ENCODE measurements around the gene SLC25A47.

DNA sequence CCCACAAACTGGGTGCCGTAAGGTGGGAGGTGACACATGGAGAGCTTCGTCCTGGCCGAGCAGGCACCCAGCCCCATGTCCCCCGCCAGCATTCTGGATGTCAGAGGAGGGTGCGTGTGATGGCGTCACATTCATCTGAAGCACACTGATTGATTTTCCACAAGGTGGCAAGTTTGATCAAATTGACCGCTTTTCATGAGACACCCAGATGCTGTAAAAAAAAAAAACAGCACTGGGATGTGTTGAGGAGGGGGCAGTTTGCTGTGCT lies 41.1 kb upstream of the SLC25A47 start:
- TF ChIP-seq, protein P1, sequence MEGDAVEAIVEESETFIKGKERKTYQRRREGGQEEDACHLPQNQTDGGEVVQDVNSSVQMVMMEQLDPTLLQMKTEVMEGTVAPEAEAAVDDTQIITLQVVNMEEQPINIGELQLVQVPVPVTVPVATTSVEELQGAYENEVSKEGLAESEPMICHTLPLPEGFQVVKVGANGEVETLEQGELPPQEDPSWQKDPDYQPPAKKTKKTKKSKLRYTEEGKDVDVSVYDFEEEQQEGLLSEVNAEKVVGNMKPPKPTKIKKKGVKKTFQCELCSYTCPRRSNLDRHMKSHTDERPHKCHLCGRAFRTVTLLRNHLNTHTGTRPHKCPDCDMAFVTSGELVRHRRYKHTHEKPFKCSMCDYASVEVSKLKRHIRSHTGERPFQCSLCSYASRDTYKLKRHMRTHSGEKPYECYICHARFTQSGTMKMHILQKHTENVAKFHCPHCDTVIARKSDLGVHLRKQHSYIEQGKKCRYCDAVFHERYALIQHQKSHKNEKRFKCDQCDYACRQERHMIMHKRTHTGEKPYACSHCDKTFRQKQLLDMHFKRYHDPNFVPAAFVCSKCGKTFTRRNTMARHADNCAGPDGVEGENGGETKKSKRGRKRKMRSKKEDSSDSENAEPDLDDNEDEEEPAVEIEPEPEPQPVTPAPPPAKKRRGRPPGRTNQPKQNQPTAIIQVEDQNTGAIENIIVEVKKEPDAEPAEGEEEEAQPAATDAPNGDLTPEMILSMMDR (IDR thresholded peaks at IDR 0.05), result no peak
- TF ChIP-seq EP300 (IDR thresholded peaks at IDR 0.05) (no peak), POLR2A (IDR thresholded peaks at IDR 0.05) (no peak), POLR2AphosphoS5 (IDR thresholded peaks at IDR 0.05) (no peak)

All from stomach (tissue), 4 donors.